OCI-LY7 (cell line): ENCODE measurements around the gene VPS39. TPM values are rescaled to one million over a fixed set of nuclear protein-coding genes. Genes with fewer than 3 reads are reported as not detected.

Experiments used
- BruUV-seq: library from RNA; stranded (reverse); fragments of 400-500 nt; replicated peaks from 2 replicates; lab custom pipeline; 2021; lab: Mats Ljungman, UMichigan
- CTCF ChIA-PET: fragments of 300-600 bp; sonication (Branson Sonifier 250); formaldehyde crosslinking; loops from one replicate; lab custom pipeline; 2022; ENCODE audit warnings: antibody characterized with exemption; ENCODE audit not compliant: unreplicated experiment; lab: Charles Lee
- POLR2A ChIA-PET: fragments of 300-600 bp; sonication (Branson Sonifier 250); formaldehyde crosslinking; loops from one replicate; lab custom pipeline; 2022; ENCODE audit warnings: antibody characterized with exemption; lab: Charles Lee
- DNase-seq: peaks from one replicate; pipeline ENCODE4 v3.0.0-alpha.2; 2015; ENCODE audit warnings: low spot score
- H2AFZ ChIP-seq: fragments of 200-600 bp; sonication (generic), shearing (Covaris generic); 2 replicates; pipeline ENCODE4 v1.6.1; 2014; ENCODE audit warnings: mild to moderate bottlenecking, antibody characterized with exemption, low read length, moderate library complexity
- H3K27ac ChIP-seq: fragments of 200-600 bp; sonication (generic); 2 replicates; pipeline ENCODE4 v1.5.1; 2014; ENCODE audit warnings: mixed run types, low read depth, mild to moderate bottlenecking, moderate library complexity, low read length, inconsistent platforms; ENCODE audit not compliant: poor library complexity, severe bottlenecking
- H3K36me3 ChIP-seq: fragments of 200-600 bp; sonication (generic); 2 replicates; pipeline ENCODE4 v1.6.1; 2014; ENCODE audit warnings: mild to moderate bottlenecking, antibody characterized with exemption, low read length, moderate library complexity, mixed read lengths; ENCODE audit not compliant: insufficient read depth
- H3K4me1 ChIP-seq: fragments of 200-600 bp; sonication (generic); 2 replicates; pipeline ENCODE4 v1.5.1; 2014; ENCODE audit warnings: mild to moderate bottlenecking, low read length; ENCODE audit not compliant: insufficient read depth, poor library complexity, severe bottlenecking
- H3K4me2 ChIP-seq: fragments of 200-600 bp; sonication (generic); 2 replicates; pipeline ENCODE4 v1.6.1; 2014; ENCODE audit warnings: mild to moderate bottlenecking, low read length
- H3K4me3 ChIP-seq: fragments of 200-600 bp; sonication (generic); 2 replicates; pipeline ENCODE4 v1.5.1; 2014; ENCODE audit warnings: mild to moderate bottlenecking, low read depth, low read length; ENCODE audit not compliant: poor library complexity, severe bottlenecking
- H3K79me2 ChIP-seq: fragments of 200-600 bp; sonication (generic); 2 replicates; pipeline ENCODE4 v1.6.1; 2016; ENCODE audit warnings: low read depth, mild to moderate bottlenecking, low read length, moderate library complexity, mixed read lengths; ENCODE audit not compliant: insufficient read depth
- H3K9me2 ChIP-seq: fragments of 200-600 bp; sonication (generic); 2 replicates; pipeline ENCODE4 v1.6.1; 2016; ENCODE audit warnings: mild to moderate bottlenecking, low read length, mixed read lengths; ENCODE audit not compliant: insufficient read depth
- H3K9me3 ChIP-seq: fragments of 200-600 bp; sonication (generic); 2 replicates; pipeline ENCODE4 v1.6.1; 2014; ENCODE audit warnings: mild to moderate bottlenecking, mixed run types, low read length, mixed read lengths
- H4K20me1 ChIP-seq: fragments of 200-600 bp; sonication (generic); 2 replicates; pipeline ENCODE4 v1.6.1; 2014; ENCODE audit warnings: mild to moderate bottlenecking, antibody characterized with exemption, low read length, moderate library complexity, mixed read lengths; ENCODE audit not compliant: insufficient read depth
- CTCF ChIP-seq: fragments of 200-600 bp; sonication (generic); conservative IDR thresholded peaks from 2 replicates; pipeline ENCODE4 v1.5.1; 2014; ENCODE audit warnings: mild to moderate bottlenecking, antibody characterized with exemption, low read length, moderate library complexity, mixed read lengths
- EZH2phosphoT487 ChIP-seq: fragments of 200-600 bp; sonication (generic); IDR thresholded peaks from 2 replicates; pipeline ENCODE4 v1.6.1; 2018; ENCODE audit warnings: low read depth, borderline replicate concordance, mild to moderate bottlenecking, mixed run types, antibody characterized with exemption, low read length, moderate library complexity, mixed read lengths
- intact Hi-C: fragments of 100-400 bp; cut with micrococcal nuclease; formaldehyde crosslinking; loops from one replicate; pipeline ENCODE4 v1.10.0; 2022; ENCODE audit not compliant: unreplicated experiment
- total RNA-seq, 2 experiments: library from RNA; depleted of rRNA in 1 of 2; stranded (reverse); fragments of >200 nt in 1 of 2; shearing (Covaris generic) in 1 of 2; gene quantifications; 2 replicates each; pipeline ENCODE4 v1.2.3, GENCODE V29; 2014 to 2022

The VPS39 gene
- total RNA-seq, 2 experiments from 2014 or later: 25.1 to 60.5 TPM

GRCh38 chr15:42171122-42171521, 37.0 kb downstream of the VPS39 start:
- Histone ChIP-seq H3K9me3 (no peaks in the 10 kb centered on the region), H3K4me1 (no peaks in the 10 kb centered on the region), H3K9me2 (no peaks in the 10 kb centered on the region), H3K4me3 (no peak overlapping the region), H2AFZ (no peak overlapping the region), H3K4me2 (no peak overlapping the region), H3K27ac (no peak overlapping the region), H4K20me1 (no peaks in the 10 kb centered on the region), H3K36me3 (peaks cover 73% of the 10 kb centered on the region), H3K79me2 (no peaks in the 10 kb centered on the region)
- ChIA-PET CTCF (no interaction called here), POLR2A (no interaction called here)
- intact Hi-C loops: no loop called here
- TF ChIP-seq EZH2phosphoT487: no peak
- TF ChIP-seq CTCF: no peak
- DNase-seq: no peak
- no TSS peak for BruUV-seq

DNA sequence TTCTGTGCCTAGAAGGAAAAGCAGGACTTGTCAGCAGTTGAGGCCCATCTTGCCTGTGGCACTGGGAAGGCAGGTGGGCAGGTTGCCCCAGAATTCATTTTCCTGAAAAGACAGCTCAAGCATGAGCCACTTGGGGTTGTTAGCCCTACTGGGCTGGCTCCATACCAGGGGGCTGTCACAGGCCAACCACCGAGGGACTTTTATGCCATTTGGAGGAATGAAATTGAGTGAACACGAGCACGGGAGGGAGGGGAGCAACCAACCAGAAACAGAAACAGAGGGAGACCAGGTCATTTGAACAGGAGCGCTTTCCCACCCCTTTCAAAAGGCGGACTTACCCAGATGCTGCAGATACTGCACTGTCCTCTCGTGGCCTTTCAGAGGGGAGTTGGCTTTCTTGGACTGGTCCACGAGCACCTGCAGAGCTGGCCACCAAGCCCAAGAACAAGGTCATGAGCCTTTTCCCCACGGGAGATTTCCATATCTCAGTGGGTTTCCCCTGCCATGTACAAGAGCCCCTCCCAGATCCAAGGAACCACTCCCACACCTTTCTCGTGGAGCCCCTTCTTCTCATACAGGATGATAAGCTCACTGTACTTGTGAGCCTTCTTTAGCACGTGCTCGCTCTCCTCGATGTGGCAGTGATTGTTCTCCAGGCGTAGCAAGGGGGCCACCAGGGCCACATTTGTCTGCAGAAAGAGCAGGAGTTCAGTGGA, 41.7 kb downstream of the VPS39 start:
- CTCF ChIA-PET: no interaction called here
- POLR2A ChIA-PET: no interaction called here
- H3K4me3 ChIP-seq: no peak overlapping the region
- intact Hi-C loops: no loop called here
- no peaks in the 10 kb centered on the region for H3K9me2 ChIP-seq
- TF ChIP-seq CTCF: no peak
- TF ChIP-seq EZH2phosphoT487: no peak
- H2AFZ ChIP-seq: no peak overlapping the region
- no peak for DNase-seq
- no peak overlapping the region for H3K27ac ChIP-seq
- H3K9me3 ChIP-seq: no peaks in the 10 kb centered on the region
- H4K20me1 ChIP-seq: no peaks in the 10 kb centered on the region
- peaks cover 87% of the 10 kb centered on the region for H3K36me3 ChIP-seq
- BruUV-seq: no TSS peak
- H3K4me1 ChIP-seq: no peaks in the 10 kb centered on the region
- H3K4me2 ChIP-seq: no peak overlapping the region
- no peaks in the 10 kb centered on the region for H3K79me2 ChIP-seq

DNA sequence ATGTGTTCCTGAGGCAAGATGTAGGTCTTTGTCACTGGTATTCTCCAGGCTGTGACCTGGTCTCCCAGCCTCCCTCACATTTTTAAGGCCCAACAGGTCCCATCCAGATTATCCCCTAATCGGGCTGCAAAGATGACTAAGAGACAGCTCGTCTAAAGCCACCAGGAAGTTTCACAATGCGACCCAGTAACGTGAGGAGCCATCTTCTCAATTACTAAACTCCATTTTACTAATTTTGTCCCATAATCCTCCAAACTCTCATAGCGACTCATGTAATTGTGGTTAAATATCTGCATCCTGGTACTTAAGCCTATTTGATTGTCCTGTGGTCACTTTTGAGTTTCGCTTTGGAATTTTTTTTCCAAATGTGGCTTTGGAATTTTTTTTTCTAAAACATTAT, 43.0 kb downstream of the VPS39 start:
- no TSS peak for BruUV-seq
- Histone ChIP-seq H3K4me1 (no peaks in the 10 kb centered on the region), H3K4me2 (no peak overlapping the region), H3K9me2 (no peaks in the 10 kb centered on the region), H3K27ac (no peak overlapping the region), H2AFZ (no peak overlapping the region), H3K79me2 (no peaks in the 10 kb centered on the region), H4K20me1 (no peaks in the 10 kb centered on the region), H3K4me3 (no peak overlapping the region), H3K9me3 (no peaks in the 10 kb centered on the region), H3K36me3 (peaks cover 87% of the 10 kb centered on the region)
- CTCF ChIA-PET: no interaction called here
- DNase-seq: no peak
- intact Hi-C loops: no loop called here
- no peak for TF ChIP-seq EZH2phosphoT487
- no peak for TF ChIP-seq CTCF
- POLR2A ChIA-PET: no interaction called here
